Epidermal melanocyte (primary cell): ENCODE data around the gene FXYD4.
"Not testable (repeated sequence)": the region's sequence is repeated elsewhere in the genome, so short reads cannot be mapped to it uniquely, and the experiment has no call there.

Source experiments
- DNase-seq: peaks from one replicate; pipeline ENCODE4 v3.0.0; 2011; ENCODE audit warnings: low spot score; ENCODE audit not compliant: insufficient read length

FXYD4 gene

GRCh38 chr10:43375401-43376020, 4.1 kb downstream of the FXYD4 start:
- no peak for DNase-seq

- no peak for DNase-seq
Measured at GRCh38 chr10:43376046-43376635, 4.7 kb downstream of the FXYD4 start.

GRCh38 chr10:43376828-43377423, 5.5 kb downstream of the FXYD4 start:
- DNase-seq = no peak

GRCh38 chr10:43377424-43377883, 6.0 kb downstream of the FXYD4 start:
- DNase-seq = no peak

- DNase-seq = no peak
Measured at GRCh38 chr10:43380610-43381222, 9.3 kb downstream of the FXYD4 start.

- no peak for DNase-seq
Measured at GRCh38 chr10:43383204-43383971, 12.0 kb downstream of the FXYD4 start.

GRCh38 chr10:43384252-43385221, 13.1 kb downstream of the FXYD4 start:
- no peak for DNase-seq

GRCh38 chr10:43385412-43386004, 14.1 kb downstream of the FXYD4 start:
- no peak for DNase-seq

GRCh38 chr10:43386549-43386948, 15.1 kb downstream of the FXYD4 start:
- DNase-seq = no peak

- DNase-seq = no peak
Measured at GRCh38 chr10:43386981-43387677, 15.7 kb downstream of the FXYD4 start.

GRCh38 chr10:43387678-43388032, 16.2 kb downstream of the FXYD4 start:
- DNase-seq = no peak

GRCh38 chr10:43389867-43390266, 18.4 kb downstream of the FXYD4 start:
- DNase-seq = no peak

GRCh38 chr10:43390333-43390732, 18.9 kb downstream of the FXYD4 start:
- no peak for DNase-seq

GRCh38 chr10:43390759-43391158, 19.3 kb downstream of the FXYD4 start:
- no peak for DNase-seq

GRCh38 chr10:43391496-43391895, 20.1 kb downstream of the FXYD4 start:
- no peak for DNase-seq

- DNase-seq = no peak
Measured at GRCh38 chr10:43392748-43393147, 21.3 kb downstream of the FXYD4 start.

- not testable (repeated sequence) for DNase-seq
Measured at GRCh38 chr10:43393186-43393585, 21.8 kb downstream of the FXYD4 start.

- DNase-seq = no peak
Measured at GRCh38 chr10:43393606-43394360, 22.3 kb downstream of the FXYD4 start.

- no peak for DNase-seq
Measured at GRCh38 chr10:43394868-43395267, 23.4 kb downstream of the FXYD4 start.
